ENCODE measurements around the gene MKRN2. TPM values are rescaled to one million over a fixed set of nuclear protein-coding genes. Genes with fewer than 3 reads are reported as not detected.

The MKRN2 gene
- total and polyA plus RNA-seq, 9 of the 15 experiments (the other 6 are each of a cell fraction or from before 2014, with no cell fraction given), result 29.4 to 63.2 (median 42.9) TPM

DNA sequence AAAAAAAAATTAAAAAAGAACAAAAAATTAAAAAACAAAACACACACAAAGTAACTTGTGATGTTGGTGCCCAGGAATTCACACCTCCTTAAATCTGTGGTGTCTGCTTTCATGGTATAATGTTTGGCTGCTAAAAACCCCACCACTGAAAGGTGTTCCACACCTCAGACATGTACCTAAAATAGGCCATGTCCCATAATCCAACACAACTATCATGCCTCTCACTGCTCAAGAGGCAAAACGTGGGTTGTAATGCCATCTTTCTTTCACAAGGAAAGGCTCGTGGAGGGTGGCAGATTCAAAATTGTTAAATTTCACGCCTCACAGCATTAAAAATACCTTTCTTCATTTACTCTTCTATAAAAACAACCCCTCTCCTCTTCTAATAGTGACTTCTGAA, 29.5 kb downstream of the MKRN2 start:
- Histone ChIP-seq H4K20me1 (replicated peaks; ENCODE audit: control insufficient read depth, insufficient read depth, low read length) (peaks cover 19% of the 10 kb centered on the region; the same call in 1 of the 2 replicates), H3K4me3 (no peak overlapping the region), H3K4me2 (ENCODE audit: insufficient read depth, low read length) (no peak overlapping the region), H3K79me2 (ENCODE audit: control insufficient read depth, insufficient read depth, low read length) (no peaks in the 10 kb centered on the region; the same call in 2 of the 3 replicates), H3K36me3 (ENCODE audit: control insufficient read depth, insufficient read depth, low read length) (peaks cover 99% of the 10 kb centered on the region), H3K9ac (ENCODE audit: insufficient read depth in 1 of 2, low read depth in 2 of 2, low read length in 2 of 2) (no peak overlapping the region), H3K4me1 (replicated peaks in 1 of 2; ENCODE audit: control insufficient read depth in 2 of 2, insufficient read depth in 2 of 2, low read length in 2 of 2) (no peaks in the 10 kb centered on the region), H3K27me3 (ENCODE audit: control insufficient read depth in 2 of 2, insufficient read depth in 2 of 2, low read length in 2 of 2) (no peaks in the 10 kb centered on the region), H3K9me3 (replicated peaks; ENCODE audit: control insufficient read depth, insufficient read depth, low read depth, low read length) (no peaks in the 10 kb centered on the region), H3K9me1 (ENCODE audit: control insufficient read depth, insufficient read depth, low read length) (no peaks in the 10 kb centered on the region), H2AFZ (ENCODE audit: low read depth, low read length) (no peak overlapping the region), H3K27ac (ENCODE audit: extremely low read depth, low read depth, low read length) (no peak overlapping the region)
- CTCF ChIA-PET (ENCODE audit: low intra/inter-chr PET ratio), result no interaction called here
- TF ChIP-seq, protein P1, sequence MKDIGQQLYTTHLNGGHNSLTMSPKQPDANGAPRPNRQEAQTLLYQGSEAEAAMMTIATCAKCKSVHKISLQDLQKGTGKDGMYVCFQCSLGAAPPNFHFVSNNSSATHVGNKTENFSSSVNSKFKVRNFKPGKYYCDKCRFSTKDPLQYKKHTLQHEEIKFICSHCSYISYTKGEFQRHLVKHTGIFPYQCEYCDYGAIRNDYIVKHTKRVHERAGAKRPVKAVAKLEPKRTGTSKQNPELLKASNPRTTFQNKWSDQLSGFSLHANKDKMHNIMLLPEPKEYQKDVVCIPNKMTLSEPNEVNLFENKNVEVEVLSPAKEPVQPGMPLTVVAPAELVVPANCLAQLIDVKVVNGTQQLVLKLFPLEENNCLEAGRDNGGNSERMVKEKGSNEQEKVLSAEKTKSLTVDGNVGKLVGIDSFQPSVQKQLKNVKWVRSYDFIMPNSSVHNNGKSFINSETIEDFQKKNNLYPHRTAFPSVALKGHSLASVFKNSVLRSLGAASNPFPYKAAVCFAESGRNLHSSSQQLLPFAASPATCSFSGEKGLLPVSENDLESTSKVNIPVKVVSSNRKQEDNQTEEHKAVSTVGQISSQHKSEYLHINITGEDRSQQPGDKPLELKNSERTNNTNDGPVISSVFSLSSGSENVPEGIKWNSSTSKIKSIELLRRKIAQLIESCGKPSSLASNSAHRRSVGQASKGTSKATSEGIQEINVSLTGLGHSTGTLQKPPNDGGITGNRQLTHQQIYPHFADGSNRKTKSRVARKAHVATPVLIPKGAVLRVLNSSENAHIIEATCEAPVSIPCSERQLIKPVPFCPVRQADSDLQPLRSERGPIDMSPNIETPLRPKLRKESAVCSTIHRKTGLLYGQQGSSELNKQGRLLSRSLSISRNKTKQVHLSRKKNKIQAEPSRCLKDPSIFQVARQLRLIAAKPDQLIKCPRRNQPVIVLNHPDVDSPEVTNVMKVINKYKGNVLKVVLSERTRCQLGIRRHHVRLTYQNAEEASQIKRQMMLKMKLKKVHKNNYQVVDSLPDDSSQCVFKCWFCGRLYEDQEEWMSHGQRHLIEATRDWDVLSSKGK (CRISPR knock-in tag; IDR thresholded peaks at IDR 0.05), result no peak
- TF ChIP-seq POLR2AphosphoS2 (IDR thresholded peaks at IDR 0.05; ENCODE audit: low read length), result 0 out of 2 replicates have a peak, but pooled peaks have one; percentile 35
- 82% methylated on average over 3 of the region's 3 CpGs for WGBS (ENCODE audit: insufficient coverage, low coverage, missing lambda C conversion rate)
- DNase-seq (ENCODE audit: extremely low read depth in 1 of 4, low spot score in 3 of 4) (no peak), FAIRE-seq (no peak), ATAC-seq (no peak)
- in situ Hi-C loops (cut with MboI), result no loop called here
- BruUV-seq (replicated peaks), result no TSS peak
- POLR2A ChIA-PET, result interaction anchor here (1.3 kb wide), 1 partner anchor 20 kb away, joined by 3 read pairs; no protein-coding TSS in a partner anchor
- intact Hi-C loops (cut with micrococcal nuclease), result no loop called here
